Left lung (tissue), 10 donors: ENCODE data around the gene HTRA3. TPM values are rescaled to one million over a fixed set of nuclear protein-coding genes. Genes with fewer than 3 reads are reported as not detected.

Experiments used
- ATAC-seq: fragments of 200-7000 bp; cut with Tn5 transposase; one replicate; pipeline ENCODE4 v1.9.1; 2020; ENCODE audit warnings: moderate library complexity
- DNase-seq, 4 donors: peaks; one replicate each; pipeline ENCODE4 v3.0.0-alpha.2; 2013 to 2020
- H3K27ac ChIP-seq, 2 donors: fragments of 200-600 bp; sonication (generic) in 1 of 2; one replicate each; pipeline versions ENCODE4 v1.5.0 to v1.8.0; 2020 to 2021
- H3K27me3 ChIP-seq, 2 donors: fragments of 200-600 bp; sonication (generic) in 1 of 2; one replicate each; pipeline versions ENCODE4 v1.5.0 to v1.8.0; 2020 to 2021
- H3K36me3 ChIP-seq, 2 donors: fragments of 200-600 bp; sonication (generic) in 1 of 2; one replicate each; pipeline versions ENCODE4 v1.5.0 to v1.8.0; 2020 to 2021
- H3K4me1 ChIP-seq, 2 donors: fragments of 200-600 bp; one replicate each; pipeline ENCODE4 v1.8.0; 2021
- H3K4me3 ChIP-seq, 2 donors: fragments of 200-600 bp; sonication (generic) in 1 of 2; one replicate each; pipeline versions ENCODE4 v1.5.0 to v1.8.0; 2020 to 2021; ENCODE audit warnings: mild to moderate bottlenecking in 1 of 2
- H3K9me3 ChIP-seq, 2 donors: fragments of 200-600 bp; sonication (generic) in 1 of 2; one replicate each; pipeline versions ENCODE4 v1.5.0 to v1.8.0; 2020 to 2021
- intact Hi-C, 2 donors: fragments of 100-400 bp; cut with DNase I; formaldehyde crosslinking; loops; one replicate each; pipeline versions ENCODE4 v1.11.2 to v1.14.2; 2022
- polyA plus RNA-seq, 6 donors: library from polyadenylated mRNA; unstranded; fragments of 120-200 nt; gene quantifications; one replicate each; pipeline ENCODE4 v1.2.1, GENCODE V29; 2013; ENCODE audit not compliant: insufficient read length in 6 of 6
- total RNA-seq, 2 donors: library from RNA; stranded (reverse); fragmentation: NEBNext Ultra II Directional; extraction: Animal tissue kit (Norgen Biotek cat#: 25700); gene quantifications; one replicate each; pipeline ENCODE4 v1.2.1, GENCODE V29; 2021
- TF ChIP-seq, protein P1 (sequence below), 2 donors: fragments of 200-600 bp; sonication (generic) in 1 of 2; IDR thresholded peaks; one replicate each; pipeline versions ENCODE4 v1.5.0 to v1.8.0; 2021; ENCODE audit warnings: antibody characterized with exemption in 2 of 2
- donor health status: DM: no; HTN: yes; CAD: no.
- donor health status: DM: no; HTN: no; CAD: no.

The HTRA3 gene
- total and polyA plus RNA-seq, 8 donors = 9.7 to 18.3 (median 12.1) TPM

DNA sequence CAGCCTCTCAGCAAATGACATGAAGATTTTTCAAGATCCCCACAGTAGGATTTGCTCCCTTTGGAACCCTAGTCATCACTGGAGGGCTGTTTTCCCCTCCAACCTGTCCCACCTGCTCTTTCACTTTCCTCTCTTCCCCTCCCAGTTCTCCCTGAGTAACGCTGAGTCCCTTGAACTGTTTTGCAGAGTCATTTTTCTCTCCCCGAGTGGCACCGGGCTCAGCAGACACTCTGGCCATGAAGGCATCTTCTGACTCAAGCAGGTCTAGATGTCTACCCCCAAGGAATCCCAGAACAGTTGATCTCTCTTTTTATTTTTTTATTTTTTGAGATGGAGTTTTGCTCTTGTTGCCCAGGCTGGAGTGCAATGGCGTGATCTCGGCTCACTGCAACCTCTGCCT lies 52.2 kb downstream of the HTRA3 start:
- H3K27me3 ChIP-seq = no peaks in the 10 kb centered on the region
- H3K9me3 ChIP-seq = peaks cover 2 to 3% of the 10 kb centered on the region in 2 donors
- H3K4me1 ChIP-seq = peaks cover 0 to 4% of the 10 kb centered on the region in 2 donors
- ATAC-seq (no peak), DNase-seq (no peak)
- H3K36me3 ChIP-seq = no peaks in the 10 kb centered on the region
- intact Hi-C loops = no loop called here
- H3K4me3 ChIP-seq = no peak overlapping the region
- no peak overlapping the region for H3K27ac ChIP-seq
- TF ChIP-seq, protein P1, sequence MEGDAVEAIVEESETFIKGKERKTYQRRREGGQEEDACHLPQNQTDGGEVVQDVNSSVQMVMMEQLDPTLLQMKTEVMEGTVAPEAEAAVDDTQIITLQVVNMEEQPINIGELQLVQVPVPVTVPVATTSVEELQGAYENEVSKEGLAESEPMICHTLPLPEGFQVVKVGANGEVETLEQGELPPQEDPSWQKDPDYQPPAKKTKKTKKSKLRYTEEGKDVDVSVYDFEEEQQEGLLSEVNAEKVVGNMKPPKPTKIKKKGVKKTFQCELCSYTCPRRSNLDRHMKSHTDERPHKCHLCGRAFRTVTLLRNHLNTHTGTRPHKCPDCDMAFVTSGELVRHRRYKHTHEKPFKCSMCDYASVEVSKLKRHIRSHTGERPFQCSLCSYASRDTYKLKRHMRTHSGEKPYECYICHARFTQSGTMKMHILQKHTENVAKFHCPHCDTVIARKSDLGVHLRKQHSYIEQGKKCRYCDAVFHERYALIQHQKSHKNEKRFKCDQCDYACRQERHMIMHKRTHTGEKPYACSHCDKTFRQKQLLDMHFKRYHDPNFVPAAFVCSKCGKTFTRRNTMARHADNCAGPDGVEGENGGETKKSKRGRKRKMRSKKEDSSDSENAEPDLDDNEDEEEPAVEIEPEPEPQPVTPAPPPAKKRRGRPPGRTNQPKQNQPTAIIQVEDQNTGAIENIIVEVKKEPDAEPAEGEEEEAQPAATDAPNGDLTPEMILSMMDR (IDR thresholded peaks at IDR 0.05) = no peak

DNA sequence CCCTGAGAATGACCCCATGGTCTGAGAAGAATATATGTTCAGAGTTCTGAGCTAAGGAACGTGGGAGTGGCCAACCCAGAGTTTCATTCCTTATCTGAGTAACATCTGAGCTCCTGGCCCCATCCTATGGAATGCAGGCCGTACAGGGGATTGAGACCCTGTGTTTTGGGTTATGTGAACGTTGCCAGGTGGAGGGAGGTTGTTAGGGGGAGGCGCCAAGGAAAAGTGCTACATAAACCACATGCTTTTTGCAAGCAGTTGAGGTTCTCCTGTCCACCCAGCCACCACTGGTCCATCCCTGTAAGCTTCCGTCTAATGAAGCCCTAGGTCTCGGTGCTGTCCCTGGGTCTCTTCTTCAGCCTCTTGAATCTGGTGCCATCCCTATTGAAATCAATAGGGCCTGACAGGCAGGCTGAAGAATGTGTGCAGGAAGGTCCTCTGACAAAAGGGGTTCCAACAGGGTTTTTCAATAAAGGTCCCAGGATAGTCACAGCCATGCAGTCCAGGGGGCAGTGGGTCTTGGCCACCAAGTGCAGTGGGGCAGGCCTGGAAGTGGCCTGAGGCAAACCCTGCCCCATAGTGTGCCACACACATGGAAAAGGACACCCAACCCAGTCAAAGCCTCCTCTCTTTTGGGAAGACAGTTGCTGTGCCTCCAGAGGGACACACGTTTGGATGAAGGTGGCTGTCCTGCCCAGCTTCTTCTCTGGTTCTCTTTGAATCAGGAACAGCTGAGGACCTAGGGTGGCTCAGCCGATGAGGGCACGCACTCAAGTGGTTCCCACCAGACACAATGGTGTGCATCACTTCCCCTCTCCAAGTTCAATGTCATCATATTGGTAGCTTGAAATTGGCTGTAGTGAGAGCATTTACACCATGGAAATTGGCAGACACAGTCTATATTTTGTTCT lies 53.5 kb downstream of the HTRA3 start:
- no peaks in the 10 kb centered on the region for H3K27me3 ChIP-seq
- intact Hi-C loops = no loop called here
- peaks cover 0 to 4% of the 10 kb centered on the region in 2 donors for H3K4me1 ChIP-seq
- H3K36me3 ChIP-seq = no peaks in the 10 kb centered on the region
- TF ChIP-seq, protein P1 (IDR thresholded peaks at IDR 0.05) = no peak
- H3K9me3 ChIP-seq = peaks cover 2 to 3% of the 10 kb centered on the region in 2 donors
- ATAC-seq (no peak), DNase-seq (peak in 1 of 4 donors; percentile 4)
- no peak overlapping the region for H3K4me3 ChIP-seq
- peak overlapping the region in 1 of 2 donors; percentile 18 for H3K27ac ChIP-seq

DNA sequence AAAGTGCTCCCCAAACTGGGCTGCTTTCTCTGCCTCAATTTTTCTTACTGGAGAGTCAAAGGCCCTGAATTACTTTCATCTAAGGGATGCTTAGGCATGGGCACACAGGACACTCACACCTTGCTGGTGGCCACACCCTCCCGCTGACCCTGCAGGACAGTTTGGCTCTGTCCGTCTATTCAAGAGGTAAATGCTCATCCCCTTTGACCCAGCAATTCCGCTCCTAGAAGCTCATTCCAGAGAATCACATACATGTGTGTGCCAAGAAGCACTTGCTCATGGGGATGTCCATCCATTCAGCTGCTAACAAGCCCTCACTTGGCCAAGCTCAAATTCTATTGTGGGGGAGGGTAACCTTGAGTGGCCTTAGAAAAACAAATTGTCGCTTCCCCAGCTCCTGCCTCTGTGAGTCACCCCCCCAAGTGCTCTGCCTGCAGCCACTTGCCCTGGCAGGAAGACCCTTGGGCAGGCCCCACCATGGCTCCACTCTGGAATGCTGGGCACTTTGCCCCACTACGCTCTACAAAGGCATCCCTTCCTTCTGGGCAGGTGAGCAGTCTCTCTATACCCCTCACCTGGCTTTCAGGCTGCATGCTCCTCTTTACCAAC lies 54.5 kb downstream of the HTRA3 start:
- ATAC-seq = no peak
- Histone ChIP-seq H3K4me1 (peaks cover 0 to 4% of the 10 kb centered on the region in 2 donors), H3K4me3 (no peak overlapping the region)

DNA sequence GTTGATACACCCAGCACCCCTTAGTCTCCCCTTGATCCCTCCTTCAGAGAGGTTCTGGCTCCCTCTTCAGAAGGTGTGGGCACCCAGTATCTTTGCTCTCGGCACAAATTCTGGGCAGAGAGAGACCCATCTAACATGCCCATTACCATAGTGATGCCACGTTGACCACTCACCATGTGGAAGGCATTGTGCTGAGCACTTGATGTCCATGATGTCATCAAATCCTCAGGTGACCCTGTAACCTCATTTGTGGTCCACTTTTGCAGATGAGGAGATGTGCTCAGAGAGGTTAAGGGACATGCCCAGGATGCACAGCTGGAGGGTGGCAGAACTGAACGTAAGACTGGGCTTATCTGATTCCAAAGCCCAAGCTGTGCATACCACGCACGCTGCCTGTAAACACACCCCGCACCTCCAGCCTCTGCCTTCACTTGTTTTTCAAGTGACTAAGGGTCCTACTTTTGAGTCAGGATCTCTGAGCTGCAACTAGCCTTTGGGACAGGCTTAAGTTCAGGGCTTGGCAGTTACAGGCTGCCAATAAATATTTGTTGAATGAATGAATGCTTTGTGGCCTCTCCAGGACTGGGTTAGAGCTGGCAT lies 55.2 kb downstream of the HTRA3 start:
- H3K27ac ChIP-seq = no peak overlapping the region
- TF ChIP-seq, protein P1 (IDR thresholded peaks at IDR 0.05) = no peak
- no peaks in the 10 kb centered on the region for H3K4me1 ChIP-seq
- intact Hi-C loops = no loop called here
- H3K36me3 ChIP-seq = no peaks in the 10 kb centered on the region
- peaks cover 2 to 3% of the 10 kb centered on the region in 2 donors for H3K9me3 ChIP-seq
- no peaks in the 10 kb centered on the region for H3K27me3 ChIP-seq
- H3K4me3 ChIP-seq = no peak overlapping the region
- ATAC-seq = no peak
- DNase-seq = no peak

More for the DNA sequence above, 54.5 kb downstream of the HTRA3 start:
- no peaks in the 10 kb centered on the region for H3K27me3 ChIP-seq
- H3K9me3 ChIP-seq = peaks cover 2 to 3% of the 10 kb centered on the region in 2 donors
- intact Hi-C loops = no loop called here
- no peaks in the 10 kb centered on the region for H3K36me3 ChIP-seq
- no peak overlapping the region for H3K27ac ChIP-seq
- peak in 1 of 4 donors; percentile 19 for DNase-seq
- TF ChIP-seq, protein P1 (IDR thresholded peaks at IDR 0.05) = no peak
